ENCODE measurements around the gene SLC30A2. TPM values are rescaled to one million over a fixed set of nuclear protein-coding genes. Genes with fewer than 3 reads are reported as not detected.

SLC30A2 gene
- total RNA-seq, 1 experiment from 2014 or later, result 0.23 TPM

GRCh38 chr1:25999041-25999800, 46.7 kb downstream of the SLC30A2 start:
- intact Hi-C loops (cut with micrococcal nuclease; ENCODE audit: unreplicated experiment) (loop anchor here (10.0 kb wide), 1 partner anchor 164 kb away; no protein-coding TSS in a partner anchor), in situ Hi-C loops (cut with HindIII; ENCODE audit: low pct_unique_long_range_greater_than_20kb, low sequenced_read_pairs) (loop anchor here (5.0 kb wide), 1 partner anchor 102 kb away; no protein-coding TSS in a partner anchor)
- H3K9me3 ChIP-seq (ENCODE audit: control insufficient read depth, insufficient read depth, low read depth, low read length), result no peaks in the 10 kb centered on the region
- DNase-seq (ENCODE audit: low read depth, low spot score) (no peak), ATAC-seq (no peak)
- H3K4me1 ChIP-seq (ENCODE audit: control insufficient read depth, insufficient read depth, low read length), result peaks cover 12% of the 10 kb centered on the region
- no peaks in the 10 kb centered on the region for H3K27me3 ChIP-seq (ENCODE audit: control insufficient read depth, insufficient read depth, low read length)
- CTCF ChIA-PET, result interaction anchor here (3.1 kb wide), 1 partner anchor 103 kb away, joined by 56 read pairs; no protein-coding TSS in a partner anchor
- POLR2A ChIA-PET, result interaction anchor here (0.6 to 0.7 kb wide), 3 partner anchors 103 to 694 kb away, joined by 3 to 11 read pairs (median 5); partner anchors contain the start of gene MTFR1L
- BruUV-seq (replicated peaks), result no TSS peak
- TF ChIP-seq TCF7L2 (IDR thresholded peaks at IDR 0.05; ENCODE audit: low read depth, low read length) (no peak), POLR2AphosphoS5 (IDR thresholded peaks at IDR 0.05; ENCODE audit: low read depth, low read length) (no peak), SIN3A (IDR thresholded peaks at IDR 0.05; ENCODE audit: borderline replicate concordance, insufficient read depth, low read depth, low read length) (no peak)
- TF ChIP-seq, protein P1, sequence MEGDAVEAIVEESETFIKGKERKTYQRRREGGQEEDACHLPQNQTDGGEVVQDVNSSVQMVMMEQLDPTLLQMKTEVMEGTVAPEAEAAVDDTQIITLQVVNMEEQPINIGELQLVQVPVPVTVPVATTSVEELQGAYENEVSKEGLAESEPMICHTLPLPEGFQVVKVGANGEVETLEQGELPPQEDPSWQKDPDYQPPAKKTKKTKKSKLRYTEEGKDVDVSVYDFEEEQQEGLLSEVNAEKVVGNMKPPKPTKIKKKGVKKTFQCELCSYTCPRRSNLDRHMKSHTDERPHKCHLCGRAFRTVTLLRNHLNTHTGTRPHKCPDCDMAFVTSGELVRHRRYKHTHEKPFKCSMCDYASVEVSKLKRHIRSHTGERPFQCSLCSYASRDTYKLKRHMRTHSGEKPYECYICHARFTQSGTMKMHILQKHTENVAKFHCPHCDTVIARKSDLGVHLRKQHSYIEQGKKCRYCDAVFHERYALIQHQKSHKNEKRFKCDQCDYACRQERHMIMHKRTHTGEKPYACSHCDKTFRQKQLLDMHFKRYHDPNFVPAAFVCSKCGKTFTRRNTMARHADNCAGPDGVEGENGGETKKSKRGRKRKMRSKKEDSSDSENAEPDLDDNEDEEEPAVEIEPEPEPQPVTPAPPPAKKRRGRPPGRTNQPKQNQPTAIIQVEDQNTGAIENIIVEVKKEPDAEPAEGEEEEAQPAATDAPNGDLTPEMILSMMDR (IDR thresholded peaks at IDR 0.05), result no peak
- TF ChIP-seq, protein P2, sequence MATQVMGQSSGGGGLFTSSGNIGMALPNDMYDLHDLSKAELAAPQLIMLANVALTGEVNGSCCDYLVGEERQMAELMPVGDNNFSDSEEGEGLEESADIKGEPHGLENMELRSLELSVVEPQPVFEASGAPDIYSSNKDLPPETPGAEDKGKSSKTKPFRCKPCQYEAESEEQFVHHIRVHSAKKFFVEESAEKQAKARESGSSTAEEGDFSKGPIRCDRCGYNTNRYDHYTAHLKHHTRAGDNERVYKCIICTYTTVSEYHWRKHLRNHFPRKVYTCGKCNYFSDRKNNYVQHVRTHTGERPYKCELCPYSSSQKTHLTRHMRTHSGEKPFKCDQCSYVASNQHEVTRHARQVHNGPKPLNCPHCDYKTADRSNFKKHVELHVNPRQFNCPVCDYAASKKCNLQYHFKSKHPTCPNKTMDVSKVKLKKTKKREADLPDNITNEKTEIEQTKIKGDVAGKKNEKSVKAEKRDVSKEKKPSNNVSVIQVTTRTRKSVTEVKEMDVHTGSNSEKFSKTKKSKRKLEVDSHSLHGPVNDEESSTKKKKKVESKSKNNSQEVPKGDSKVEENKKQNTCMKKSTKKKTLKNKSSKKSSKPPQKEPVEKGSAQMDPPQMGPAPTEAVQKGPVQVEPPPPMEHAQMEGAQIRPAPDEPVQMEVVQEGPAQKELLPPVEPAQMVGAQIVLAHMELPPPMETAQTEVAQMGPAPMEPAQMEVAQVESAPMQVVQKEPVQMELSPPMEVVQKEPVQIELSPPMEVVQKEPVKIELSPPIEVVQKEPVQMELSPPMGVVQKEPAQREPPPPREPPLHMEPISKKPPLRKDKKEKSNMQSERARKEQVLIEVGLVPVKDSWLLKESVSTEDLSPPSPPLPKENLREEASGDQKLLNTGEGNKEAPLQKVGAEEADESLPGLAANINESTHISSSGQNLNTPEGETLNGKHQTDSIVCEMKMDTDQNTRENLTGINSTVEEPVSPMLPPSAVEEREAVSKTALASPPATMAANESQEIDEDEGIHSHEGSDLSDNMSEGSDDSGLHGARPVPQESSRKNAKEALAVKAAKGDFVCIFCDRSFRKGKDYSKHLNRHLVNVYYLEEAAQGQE (IDR thresholded peaks at IDR 0.05; ENCODE audit: insufficient read depth in 1 of 2, low read depth in 2 of 2, low read length in 1 of 2), result no peak
- H3K4me3 ChIP-seq (ENCODE audit: low read depth in 2 of 2, low read length in 2 of 2), result no peak overlapping the region
- H3K27ac ChIP-seq (ENCODE audit: low read length), result peak overlapping the region; percentile 92
- H3K36me3 ChIP-seq (ENCODE audit: control insufficient read depth, insufficient read depth, low read length), result no peaks in the 10 kb centered on the region

DNA sequence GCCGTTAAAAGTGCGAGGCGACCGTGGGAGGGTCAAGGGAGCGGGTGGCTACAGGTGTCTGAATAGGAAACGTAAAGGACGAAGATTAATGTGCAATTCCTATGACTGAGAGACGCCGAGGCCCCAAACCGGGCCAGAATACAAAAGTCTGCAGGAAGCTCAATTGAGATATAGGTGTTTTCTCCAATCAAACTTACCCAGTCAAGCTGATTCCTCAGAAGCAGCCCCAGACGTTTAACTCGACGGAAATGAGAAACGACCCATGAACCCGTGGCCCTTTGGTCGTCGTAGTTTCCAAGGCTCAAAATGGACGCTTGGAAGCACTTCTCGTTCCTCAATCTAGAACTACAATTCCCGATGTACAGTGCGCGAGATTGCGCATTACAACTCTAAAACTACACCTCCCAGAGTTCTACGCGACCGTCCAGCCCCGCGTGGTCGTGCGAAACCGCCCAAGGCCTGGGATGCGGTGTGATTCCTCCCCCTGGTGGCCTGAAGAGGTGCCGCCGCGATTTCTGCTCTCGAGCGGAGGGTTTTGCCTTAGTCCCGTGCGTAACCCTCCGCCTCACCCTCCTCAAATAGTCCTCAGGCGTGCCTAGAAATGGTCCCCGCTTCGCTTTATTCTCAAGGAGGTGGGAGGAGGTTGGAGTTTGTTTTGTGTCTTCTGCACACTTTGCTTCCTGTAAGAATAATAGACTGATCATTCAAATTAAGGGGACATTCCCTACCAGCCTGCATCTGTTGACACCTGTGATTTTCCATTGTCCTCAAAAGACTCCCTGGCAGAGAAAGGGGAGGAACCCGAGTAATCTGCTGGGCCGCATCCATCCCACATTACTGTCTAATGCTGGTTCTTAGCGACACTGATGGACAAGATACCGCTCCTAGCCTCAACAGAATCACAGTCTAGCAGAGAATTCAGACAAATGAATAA, 47.8 kb downstream of the SLC30A2 start, which contains the start of gene PAFAH2:
Gene PAFAH2, minus strand, starts transcription at position 236 of the 934 bp plus-strand sequence. CDS start 7,247 bp downstream, outside the sequence.
- no TSS peak for BruUV-seq (replicated peaks)
- in situ Hi-C loops (cut with HindIII; ENCODE audit: low pct_unique_long_range_greater_than_20kb, low sequenced_read_pairs), result loop anchor here (5.0 kb wide), 1 partner anchor 101 kb away; no protein-coding TSS in a partner anchor
- Histone ChIP-seq H3K36me3 (ENCODE audit: control insufficient read depth, insufficient read depth, low read length) (no peaks in the 10 kb centered on the region), H3K4me1 (ENCODE audit: control insufficient read depth, insufficient read depth, low read length) (peaks cover 12% of the 10 kb centered on the region), H3K4me3 (ENCODE audit: low read depth in 2 of 2, low read length in 2 of 2) (peak within 1 kb of the TSS; percentile 78 to 89), H3K27me3 (ENCODE audit: control insufficient read depth, insufficient read depth, low read length) (no peaks in the 10 kb centered on the region), H3K27ac (ENCODE audit: low read length) (peak within 1 kb of the TSS; percentile 99), H3K9me3 (ENCODE audit: control insufficient read depth, insufficient read depth, low read depth, low read length) (no peaks in the 10 kb centered on the region)
- ChIA-PET POLR2A (interaction anchor here (0.6 to 0.9 kb wide), 4 partner anchors 102 to 696 kb away, joined by 3 to 11 read pairs (median 4); partner anchors contain the start of gene MTFR1L), CTCF (interaction anchor here (0.6 to 3.1 kb wide), 14 partner anchors 33 to 285 kb away, joined by 3 to 56 read pairs (median 4); no protein-coding TSS in a partner anchor)
- peak; percentile 99 for ATAC-seq
- TF ChIP-seq POLR2AphosphoS5 (IDR thresholded peaks at IDR 0.05; ENCODE audit: low read depth, low read length) (peak; percentile 73), TCF7L2 (IDR thresholded peaks at IDR 0.05; ENCODE audit: low read depth, low read length) (peak; percentile 62; the same call in 1 of the 2 replicates), SIN3A (IDR thresholded peaks at IDR 0.05; ENCODE audit: borderline replicate concordance, insufficient read depth, low read depth, low read length) (peak; percentile 50; the same call in 1 of the 2 replicates)
- TF ChIP-seq, protein P2 (IDR thresholded peaks at IDR 0.05; ENCODE audit: insufficient read depth in 1 of 2, low read depth in 2 of 2, low read length in 1 of 2), result no peak
- TF ChIP-seq, protein P1 (IDR thresholded peaks at IDR 0.05), result peak; percentile 97
- DNase-seq (ENCODE audit: low read depth, low spot score), result peak; percentile 99
- intact Hi-C loops (cut with micrococcal nuclease; ENCODE audit: unreplicated experiment), result loop anchor here (1.0 to 10.0 kb wide), 2 partner anchors 103 to 163 kb away; no protein-coding TSS in a partner anchor
